ENCODE data around the gene ST8SIA5. TPM values are rescaled to one million over a fixed set of nuclear protein-coding genes. Genes with fewer than 3 reads are reported as not detected.

Gene ST8SIA5
- total and polyA plus RNA-seq, 5 donors from 2014 or later = not detected

DNA sequence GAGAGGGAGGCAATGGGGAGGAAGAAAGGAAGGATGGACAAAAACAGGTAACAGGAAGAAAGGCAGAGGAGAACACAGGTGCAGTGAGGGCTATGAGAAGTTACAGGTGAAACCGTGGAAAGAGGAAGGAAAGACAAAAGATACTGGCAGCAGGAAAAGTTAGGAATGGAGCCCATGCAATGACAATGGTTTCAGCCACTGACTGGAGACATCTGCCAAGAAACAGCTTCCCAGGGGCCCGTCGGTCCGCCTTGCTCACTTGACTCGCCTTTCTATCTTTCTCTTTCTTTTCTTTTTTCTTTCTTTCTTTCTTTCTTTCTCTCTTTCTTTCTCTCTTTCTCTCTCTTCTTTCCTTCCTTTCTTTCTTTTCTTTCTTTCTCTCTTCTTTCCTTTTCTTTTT lies 37.5 kb downstream of the ST8SIA5 start:
- H3K36me3 Mint-ChIP-seq = no peaks in the 10 kb centered on the region
- H3K9me3 Mint-ChIP-seq = peaks cover 0 to 1% (median 0%) of the 10 kb centered on the region in 7 donors
- no peak overlapping the region for H3K27ac Mint-ChIP-seq
- Histone ChIP-seq H3K9me3 (ENCODE audit: control insufficient read depth in 2 of 2, low read length in 2 of 2) (no peaks in the 10 kb centered on the region), H3K36me3 (ENCODE audit: control insufficient read depth, insufficient read depth, low read length) (no peaks in the 10 kb centered on the region), H3K27ac (ENCODE audit: insufficient read depth, low read length, poor library complexity, severe bottlenecking) (no peak overlapping the region), H3K4me3 (ENCODE audit: low read depth, low read length) (no peak overlapping the region), H3K4me1 (ENCODE audit: control insufficient read depth, insufficient read depth, low read length, poor library complexity, severe bottlenecking) (no peaks in the 10 kb centered on the region), H3K27me3 (ENCODE audit: control insufficient read depth, insufficient read depth, low read length) (no peaks in the 10 kb centered on the region)
- DNase-seq = no peak
- no peak for ATAC-seq (ENCODE audit: low read depth in 2 of 2)
- H3K27me3 Mint-ChIP-seq = peaks cover 4% of the 10 kb centered on the region
- H3K4me3 Mint-ChIP-seq = no peak overlapping the region
- H3K4me1 Mint-ChIP-seq = peaks cover 0 to 2% (median 0%) of the 10 kb centered on the region in 4 donors

- no peaks in the 10 kb centered on the region for H3K4me1 ChIP-seq (ENCODE audit: control insufficient read depth, insufficient read depth, low read length, poor library complexity, severe bottlenecking)
- no peak for DNase-seq
- no peaks in the 10 kb centered on the region for H3K27me3 ChIP-seq (ENCODE audit: control insufficient read depth, insufficient read depth, low read length)
- Mint-ChIP-seq H3K36me3 (no peaks in the 10 kb centered on the region), H3K27me3 (peaks cover 4% of the 10 kb centered on the region), H3K4me1 (peaks cover 0 to 2% (median 0%) of the 10 kb centered on the region in 4 donors), H3K27ac (no peak overlapping the region), H3K4me3 (no peak overlapping the region), H3K9me3 (peaks cover 0 to 1% (median 0%) of the 10 kb centered on the region in 7 donors)
- H3K9me3 ChIP-seq (ENCODE audit: control insufficient read depth in 2 of 2, low read length in 2 of 2) = no peaks in the 10 kb centered on the region
- no peak overlapping the region for H3K27ac ChIP-seq (ENCODE audit: insufficient read depth, low read length, poor library complexity, severe bottlenecking)
- H3K36me3 ChIP-seq (ENCODE audit: control insufficient read depth, insufficient read depth, low read length) = no peaks in the 10 kb centered on the region
- no peak overlapping the region for H3K4me3 ChIP-seq (ENCODE audit: low read depth, low read length)
- no peak for ATAC-seq (ENCODE audit: low read depth in 2 of 2)
These were observed 38.1 kb downstream of the ST8SIA5 start for GRCh38 chr18:46718501-46719341.

DNA sequence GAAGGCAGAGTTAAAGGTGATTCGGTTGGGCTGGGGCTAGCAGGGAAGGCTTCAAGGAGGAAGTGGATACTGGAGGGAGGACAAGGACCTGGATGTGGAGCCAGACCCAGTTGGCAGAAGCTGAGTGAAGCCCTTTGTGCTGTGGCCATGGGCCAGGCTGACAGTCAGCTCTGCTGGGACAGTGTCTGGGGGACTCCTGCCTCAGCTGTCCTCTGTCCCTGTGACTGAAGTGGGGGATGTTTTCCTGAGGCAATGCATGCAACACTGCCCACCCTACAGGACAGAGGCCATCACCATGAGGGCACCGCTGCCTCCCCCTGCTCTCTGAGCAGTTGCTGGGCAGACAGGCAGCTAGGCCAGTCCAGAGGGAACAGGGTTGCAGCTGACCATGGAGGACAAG lies 40.0 kb downstream of the ST8SIA5 start:
- Mint-ChIP-seq H3K27ac (no peak overlapping the region), H3K27me3 (peaks cover 4% of the 10 kb centered on the region), H3K4me1 (peaks cover 0 to 2% (median 0%) of the 10 kb centered on the region in 4 donors), H3K9me3 (peaks cover 0 to 1% (median 0%) of the 10 kb centered on the region in 7 donors), H3K4me3 (no peak overlapping the region), H3K36me3 (no peaks in the 10 kb centered on the region)
- Histone ChIP-seq H3K27me3 (ENCODE audit: control insufficient read depth, insufficient read depth, low read length) (no peaks in the 10 kb centered on the region), H3K36me3 (ENCODE audit: control insufficient read depth, insufficient read depth, low read length) (no peaks in the 10 kb centered on the region), H3K9me3 (ENCODE audit: control insufficient read depth in 2 of 2, low read length in 2 of 2) (no peaks in the 10 kb centered on the region), H3K4me1 (ENCODE audit: control insufficient read depth, insufficient read depth, low read length, poor library complexity, severe bottlenecking) (no peaks in the 10 kb centered on the region), H3K4me3 (ENCODE audit: low read depth, low read length) (no peak overlapping the region), H3K27ac (ENCODE audit: insufficient read depth, low read length, poor library complexity, severe bottlenecking) (no peak overlapping the region)
- ATAC-seq (ENCODE audit: low read depth in 2 of 2) (no peak), DNase-seq (no peak)

GRCh38 chr18:46716336-46716735 lies 40.5 kb downstream of the ST8SIA5 start:
- DNase-seq (no peak), ATAC-seq (ENCODE audit: low read depth in 2 of 2) (no peak)
- Histone ChIP-seq H3K27ac (ENCODE audit: insufficient read depth, low read length, poor library complexity, severe bottlenecking) (no peak overlapping the region), H3K4me1 (ENCODE audit: control insufficient read depth, insufficient read depth, low read length, poor library complexity, severe bottlenecking) (no peaks in the 10 kb centered on the region), H3K9me3 (ENCODE audit: control insufficient read depth in 2 of 2, low read length in 2 of 2) (no peaks in the 10 kb centered on the region), H3K27me3 (ENCODE audit: control insufficient read depth, insufficient read depth, low read length) (no peaks in the 10 kb centered on the region), H3K36me3 (ENCODE audit: control insufficient read depth, insufficient read depth, low read length) (no peaks in the 10 kb centered on the region), H3K4me3 (ENCODE audit: low read depth, low read length) (no peak overlapping the region)
- Mint-ChIP-seq H3K36me3 (no peaks in the 10 kb centered on the region), H3K4me3 (no peak overlapping the region), H3K27me3 (peaks cover 4% of the 10 kb centered on the region), H3K9me3 (peaks cover 0 to 1% (median 0%) of the 10 kb centered on the region in 7 donors), H3K27ac (no peak overlapping the region), H3K4me1 (peaks cover 0 to 2% (median 0%) of the 10 kb centered on the region in 4 donors)

DNA sequence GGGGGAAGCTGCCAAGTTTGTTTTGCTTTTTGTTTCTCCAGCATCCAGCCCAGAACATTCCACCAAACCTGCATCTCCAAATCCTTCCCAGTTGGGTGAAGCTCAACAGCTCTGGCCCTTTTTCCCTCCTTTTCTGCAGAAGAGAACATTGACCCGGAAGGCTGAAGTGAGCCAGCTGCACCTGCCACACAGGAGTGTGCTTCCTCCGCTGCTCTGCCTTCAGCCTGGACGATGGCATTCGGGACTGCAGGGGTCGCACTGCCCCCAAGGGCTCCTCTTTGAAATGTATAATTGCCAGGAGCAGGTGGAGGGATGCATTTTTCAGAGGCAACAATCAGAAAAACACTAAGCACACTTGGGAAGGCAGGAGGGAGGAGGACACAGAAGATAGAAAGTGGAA lies 41.8 kb downstream of the ST8SIA5 start:
- Mint-ChIP-seq H3K4me1 (peaks cover 0 to 2% (median 0%) of the 10 kb centered on the region in 4 donors), H3K27me3 (peaks cover 4% of the 10 kb centered on the region), H3K36me3 (no peaks in the 10 kb centered on the region), H3K27ac (peak overlapping the region in 1 of 3 donors; percentile 82), H3K9me3 (peaks cover 0 to 1% (median 0%) of the 10 kb centered on the region in 7 donors), H3K4me3 (no peak overlapping the region)
- no peak overlapping the region for H3K27ac ChIP-seq (ENCODE audit: insufficient read depth, low read length, poor library complexity, severe bottlenecking)
- no peak for ATAC-seq (ENCODE audit: low read depth in 2 of 2)
- H3K36me3 ChIP-seq (ENCODE audit: control insufficient read depth, insufficient read depth, low read length) = no peaks in the 10 kb centered on the region
- DNase-seq = no peak
- no peaks in the 10 kb centered on the region for H3K27me3 ChIP-seq (ENCODE audit: control insufficient read depth, insufficient read depth, low read length)
- no peaks in the 10 kb centered on the region for H3K4me1 ChIP-seq (ENCODE audit: control insufficient read depth, insufficient read depth, low read length, poor library complexity, severe bottlenecking)
- no peaks in the 10 kb centered on the region for H3K9me3 ChIP-seq (ENCODE audit: control insufficient read depth in 2 of 2, low read length in 2 of 2)
- H3K4me3 ChIP-seq (ENCODE audit: low read depth, low read length) = no peak overlapping the region

- no peaks in the 10 kb centered on the region for H3K36me3 ChIP-seq (ENCODE audit: control insufficient read depth, insufficient read depth, low read length)
- no peaks in the 10 kb centered on the region for H3K9me3 ChIP-seq (ENCODE audit: control insufficient read depth in 2 of 2, low read length in 2 of 2)
- Mint-ChIP-seq H3K27me3 (peaks cover 4% of the 10 kb centered on the region), H3K4me1 (peaks cover 0 to 2% (median 0%) of the 10 kb centered on the region in 4 donors), H3K9me3 (peaks cover 0 to 1% (median 0%) of the 10 kb centered on the region in 7 donors), H3K36me3 (no peaks in the 10 kb centered on the region), H3K27ac (no peak overlapping the region), H3K4me3 (no peak overlapping the region)
- no peak for DNase-seq
- H3K27ac ChIP-seq (ENCODE audit: insufficient read depth, low read length, poor library complexity, severe bottlenecking) = no peak overlapping the region
- no peak overlapping the region for H3K4me3 ChIP-seq (ENCODE audit: low read depth, low read length)
- no peak for ATAC-seq (ENCODE audit: low read depth in 2 of 2)
- no peaks in the 10 kb centered on the region for H3K4me1 ChIP-seq (ENCODE audit: control insufficient read depth, insufficient read depth, low read length, poor library complexity, severe bottlenecking)
- H3K27me3 ChIP-seq (ENCODE audit: control insufficient read depth, insufficient read depth, low read length) = no peaks in the 10 kb centered on the region
These were observed 44.4 kb downstream of the ST8SIA5 start for GRCh38 chr18:46712406-46712805.

- Mint-ChIP-seq H3K27me3 (peaks cover 4% of the 10 kb centered on the region), H3K27ac (no peak overlapping the region), H3K4me3 (no peak overlapping the region), H3K4me1 (peaks cover 0 to 2% (median under 1%) of the 10 kb centered on the region in 4 donors), H3K36me3 (no peaks in the 10 kb centered on the region), H3K9me3 (no peaks in the 10 kb centered on the region)
- Histone ChIP-seq H3K9me3 (ENCODE audit: control insufficient read depth in 2 of 2, low read length in 2 of 2) (no peaks in the 10 kb centered on the region), H3K27ac (ENCODE audit: insufficient read depth, low read length, poor library complexity, severe bottlenecking) (no peak overlapping the region), H3K36me3 (ENCODE audit: control insufficient read depth, insufficient read depth, low read length) (no peaks in the 10 kb centered on the region), H3K4me1 (ENCODE audit: control insufficient read depth, insufficient read depth, low read length, poor library complexity, severe bottlenecking) (no peaks in the 10 kb centered on the region), H3K4me3 (ENCODE audit: low read depth, low read length) (no peak overlapping the region), H3K27me3 (ENCODE audit: control insufficient read depth, insufficient read depth, low read length) (no peaks in the 10 kb centered on the region)
- ATAC-seq (ENCODE audit: low read depth in 2 of 2) (no peak), DNase-seq (no peak)
These were observed 45.4 kb downstream of the ST8SIA5 start for GRCh38 chr18:46711444-46711863.

GRCh38 chr18:46706968-46707367 lies 49.9 kb downstream of the ST8SIA5 start:
- Histone ChIP-seq H3K36me3 (ENCODE audit: control insufficient read depth, insufficient read depth, low read length) (no peaks in the 10 kb centered on the region), H3K9me3 (ENCODE audit: control insufficient read depth in 2 of 2, low read length in 2 of 2) (no peaks in the 10 kb centered on the region), H3K27ac (ENCODE audit: insufficient read depth, low read length, poor library complexity, severe bottlenecking) (no peak overlapping the region), H3K27me3 (ENCODE audit: control insufficient read depth, insufficient read depth, low read length) (no peaks in the 10 kb centered on the region), H3K4me3 (ENCODE audit: low read depth, low read length) (no peak overlapping the region), H3K4me1 (ENCODE audit: control insufficient read depth, insufficient read depth, low read length, poor library complexity, severe bottlenecking) (no peaks in the 10 kb centered on the region)
- no peaks in the 10 kb centered on the region for H3K27me3 Mint-ChIP-seq
- no peak for ATAC-seq (ENCODE audit: low read depth in 2 of 2)
- no peak overlapping the region for H3K4me3 Mint-ChIP-seq
- no peak for DNase-seq
- H3K36me3 Mint-ChIP-seq = no peaks in the 10 kb centered on the region
- H3K27ac Mint-ChIP-seq = no peak overlapping the region
- H3K4me1 Mint-ChIP-seq = peaks cover 0 to 4% (median 0%) of the 10 kb centered on the region in 4 donors
- H3K9me3 Mint-ChIP-seq = no peaks in the 10 kb centered on the region

Data from CD4-positive, CD25-positive, alpha-beta regulatory T cell (primary cell).